B cell (primary cell): ENCODE results near the gene OLAH.

ENCODE experiments used
- CTCF ChIP-seq: fragments of 200-600 bp; IDR thresholded peaks from one replicate; pipeline ENCODE4 v1.8.0; 2022; ENCODE audit warnings: antibody characterized with exemption, mild to moderate bottlenecking
- EZH2 ChIP-seq: IDR thresholded peaks from 2 replicates; pipeline ENCODE4 v1.6.1; 2012; ENCODE audit warnings: borderline replicate concordance, low read depth, mild to moderate bottlenecking, moderate library complexity, low read length; ENCODE audit not compliant: insufficient read depth, poor library complexity, severe bottlenecking

- no peak for TF ChIP-seq CTCF
- no peak for TF ChIP-seq EZH2
Observed at GRCh38 chr10:15015451-15015850, 28.3 kb upstream of the OLAH start.
